NB4 (cell line): ENCODE data around the gene SFMBT1.

ENCODE experiments used
- MYC ChIP-seq: IDR thresholded peaks from 2 replicates; pipeline ENCODE4 v1.6.1; 2011; ENCODE audit warnings: low read depth, low read length
- POLR2A ChIP-seq: IDR thresholded peaks from 2 replicates; pipeline ENCODE4 v1.6.1; 2011; ENCODE audit warnings: mild to moderate bottlenecking; ENCODE audit not compliant: insufficient read length; ENCODE audit errors: extremely low read depth
- TF ChIP-seq, protein P1 (sequence below): IDR thresholded peaks from one replicate; pipeline ENCODE4 v1.5.1; 2012; ENCODE audit warnings: low read depth, low read length
- TF ChIP-seq, protein P2 (sequence below): IDR thresholded peaks from 2 replicates; pipeline ENCODE4 v1.6.1; 2011; ENCODE audit warnings: low read depth, low read length

GRCh38 chr3:52894756-52895155 is 151.1 kb downstream of the SFMBT1 start:
- TF ChIP-seq POLR2A (no peak), MYC (no peak)
- TF ChIP-seq, protein P1, sequence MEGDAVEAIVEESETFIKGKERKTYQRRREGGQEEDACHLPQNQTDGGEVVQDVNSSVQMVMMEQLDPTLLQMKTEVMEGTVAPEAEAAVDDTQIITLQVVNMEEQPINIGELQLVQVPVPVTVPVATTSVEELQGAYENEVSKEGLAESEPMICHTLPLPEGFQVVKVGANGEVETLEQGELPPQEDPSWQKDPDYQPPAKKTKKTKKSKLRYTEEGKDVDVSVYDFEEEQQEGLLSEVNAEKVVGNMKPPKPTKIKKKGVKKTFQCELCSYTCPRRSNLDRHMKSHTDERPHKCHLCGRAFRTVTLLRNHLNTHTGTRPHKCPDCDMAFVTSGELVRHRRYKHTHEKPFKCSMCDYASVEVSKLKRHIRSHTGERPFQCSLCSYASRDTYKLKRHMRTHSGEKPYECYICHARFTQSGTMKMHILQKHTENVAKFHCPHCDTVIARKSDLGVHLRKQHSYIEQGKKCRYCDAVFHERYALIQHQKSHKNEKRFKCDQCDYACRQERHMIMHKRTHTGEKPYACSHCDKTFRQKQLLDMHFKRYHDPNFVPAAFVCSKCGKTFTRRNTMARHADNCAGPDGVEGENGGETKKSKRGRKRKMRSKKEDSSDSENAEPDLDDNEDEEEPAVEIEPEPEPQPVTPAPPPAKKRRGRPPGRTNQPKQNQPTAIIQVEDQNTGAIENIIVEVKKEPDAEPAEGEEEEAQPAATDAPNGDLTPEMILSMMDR, result no peak
- TF ChIP-seq, protein P2, sequence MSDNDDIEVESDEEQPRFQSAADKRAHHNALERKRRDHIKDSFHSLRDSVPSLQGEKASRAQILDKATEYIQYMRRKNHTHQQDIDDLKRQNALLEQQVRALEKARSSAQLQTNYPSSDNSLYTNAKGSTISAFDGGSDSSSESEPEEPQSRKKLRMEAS, result no peak
